Jurkat, Clone E6-1 (cell line): Measurements from ENCODE around the gene ZNF189. TPM values are rescaled to one million over a fixed set of nuclear protein-coding genes. Genes with fewer than 3 reads are reported as not detected.

Experiments
- DNase-seq: peaks from one replicate; pipeline ENCODE4 v3.0.0-alpha.2; 2011; ENCODE audit warnings: low read depth, low spot score
- H3K4me3 ChIP-seq: 2 replicates; pipeline ENCODE4 v1.5.1; 2011; ENCODE audit warnings: mild to moderate bottlenecking, low read length, control low read depth, moderate library complexity
- polyA plus RNA-seq: library from polyadenylated mRNA; unstranded; fragments of >200 nt; gene quantifications from one replicate; pipeline ENCODE4 v1.2.1, GENCODE V29; 2012; ENCODE audit warnings: missing spikeins; ENCODE audit not compliant: insufficient read length, insufficient read depth

Gene ZNF189
- polyA plus RNA-seq: 8.9 TPM

DNA sequence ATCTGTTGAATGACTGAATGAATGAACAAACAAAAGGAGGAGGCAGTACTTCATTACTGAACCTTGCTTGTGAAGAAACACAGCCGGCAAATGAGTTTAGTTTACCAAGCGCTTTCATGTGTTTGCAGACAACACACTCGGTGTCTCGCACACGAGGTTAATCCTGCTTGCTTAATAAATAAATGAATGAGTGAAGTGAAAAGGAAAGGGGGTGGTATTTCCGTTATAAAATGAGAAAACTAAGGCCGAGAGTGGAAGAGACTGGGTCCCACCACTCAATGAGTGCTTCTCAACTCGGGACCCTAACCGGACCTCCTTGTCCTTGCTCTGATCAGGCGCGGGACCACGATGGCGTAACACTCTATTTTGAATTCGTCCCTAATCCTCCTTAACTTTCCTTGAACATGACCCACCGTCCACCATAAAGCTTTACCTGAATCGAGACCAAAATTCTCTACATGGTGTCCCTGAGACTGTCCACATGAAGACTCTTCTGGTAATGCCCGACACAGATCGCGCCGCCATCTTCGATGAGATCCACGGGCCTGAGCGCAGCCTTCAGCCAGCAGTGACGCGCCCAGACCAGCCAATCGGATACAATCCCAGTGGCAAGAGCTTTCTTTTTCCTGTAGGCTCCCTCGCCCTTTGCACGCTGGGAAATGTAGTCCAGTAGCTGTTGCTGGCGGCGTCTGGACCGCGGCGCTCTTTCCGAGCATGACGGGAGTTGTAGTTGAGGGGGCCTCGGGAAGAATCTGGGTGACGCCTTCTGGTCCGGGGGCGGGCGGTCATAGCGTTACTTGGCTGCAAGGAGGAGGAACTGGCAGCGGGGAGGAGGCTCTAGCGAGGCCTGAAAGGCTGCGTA, at the start of gene ZNF189, which contains the start of gene MRPL50:
ZNF189 (plus strand) TSS at position 784 of the 862 bp plus-strand sequence. CDS start 306 bp downstream, outside the sequence.
MRPL50 (minus strand) TSS at position 551 of the 862 bp plus-strand sequence; CDS start at position 525, 26 bp downstream.
- peak; percentile 97 for DNase-seq
- H3K4me3 ChIP-seq: peak within 1 kb of the TSS; percentile 91

DNA sequence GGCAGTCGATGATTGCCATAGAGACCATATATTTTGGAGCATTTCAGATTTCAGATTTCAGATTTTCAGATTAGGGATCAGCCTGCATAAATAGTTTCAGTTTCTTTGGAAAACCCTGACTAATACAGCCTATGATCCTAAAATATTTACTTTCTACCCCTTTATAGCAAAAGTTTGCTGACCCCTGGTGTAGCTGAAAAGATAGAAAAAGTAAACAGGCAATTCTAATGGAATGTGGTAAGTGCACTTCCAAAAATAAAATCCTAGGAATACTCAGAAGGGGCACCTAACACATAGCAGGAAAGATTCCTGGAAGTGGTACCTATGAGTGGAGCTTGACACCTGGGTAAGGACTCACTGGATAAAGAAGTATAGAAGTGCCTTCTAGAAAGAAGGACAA, 48.4 kb upstream of the ZNF189 start:
- no peak overlapping the region for H3K4me3 ChIP-seq
- DNase-seq: no peak

DNA sequence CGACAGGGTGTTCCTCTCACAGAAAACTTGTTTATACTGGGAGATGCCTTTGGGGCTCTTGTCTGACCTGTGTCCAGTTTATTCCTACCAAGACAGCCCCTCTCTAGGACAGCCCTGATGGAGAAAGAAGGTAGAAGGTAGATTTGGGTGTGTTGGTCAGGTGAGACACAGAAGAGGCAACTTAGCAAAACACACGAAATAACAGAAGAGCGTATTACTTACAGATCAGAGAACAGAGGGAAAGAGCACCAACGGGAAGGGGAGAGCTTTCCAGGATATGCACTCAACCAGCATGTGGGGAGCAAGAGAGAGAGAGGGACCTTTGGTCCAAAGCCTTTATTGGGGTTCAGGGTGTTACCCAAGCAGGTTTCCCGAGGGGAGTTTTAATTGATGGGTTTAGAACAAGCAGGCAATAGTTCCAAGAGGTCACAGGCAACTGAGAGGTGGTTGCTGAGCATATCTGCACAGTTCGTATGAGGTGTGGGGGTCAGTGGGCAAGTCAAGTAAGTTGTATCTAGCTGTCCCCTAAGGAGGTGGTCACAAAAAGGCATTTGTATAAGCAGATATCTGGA, 45.7 kb upstream of the ZNF189 start:
- DNase-seq: no peak
- no peak overlapping the region for H3K4me3 ChIP-seq

DNA sequence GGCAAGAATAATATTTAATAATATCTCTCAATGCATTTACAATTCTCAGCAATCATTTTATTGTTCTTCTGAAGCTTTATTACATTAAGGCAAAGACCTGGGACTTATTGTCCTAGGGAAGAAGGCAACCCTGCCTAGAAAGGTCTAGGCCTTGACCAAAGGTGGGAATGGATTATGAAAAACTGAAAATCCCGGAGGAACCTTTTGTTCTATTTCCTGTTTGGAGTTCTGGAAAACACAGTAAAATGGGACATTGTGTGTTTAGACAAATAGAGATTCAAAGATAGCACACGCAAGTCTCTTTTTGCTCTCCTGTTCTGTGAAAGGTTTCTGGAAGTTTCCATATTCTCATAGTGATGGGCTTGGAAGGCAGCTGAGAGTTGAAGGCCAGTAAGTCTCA, 45.0 kb upstream of the ZNF189 start:
- no peak overlapping the region for H3K4me3 ChIP-seq
- DNase-seq: no peak

DNA sequence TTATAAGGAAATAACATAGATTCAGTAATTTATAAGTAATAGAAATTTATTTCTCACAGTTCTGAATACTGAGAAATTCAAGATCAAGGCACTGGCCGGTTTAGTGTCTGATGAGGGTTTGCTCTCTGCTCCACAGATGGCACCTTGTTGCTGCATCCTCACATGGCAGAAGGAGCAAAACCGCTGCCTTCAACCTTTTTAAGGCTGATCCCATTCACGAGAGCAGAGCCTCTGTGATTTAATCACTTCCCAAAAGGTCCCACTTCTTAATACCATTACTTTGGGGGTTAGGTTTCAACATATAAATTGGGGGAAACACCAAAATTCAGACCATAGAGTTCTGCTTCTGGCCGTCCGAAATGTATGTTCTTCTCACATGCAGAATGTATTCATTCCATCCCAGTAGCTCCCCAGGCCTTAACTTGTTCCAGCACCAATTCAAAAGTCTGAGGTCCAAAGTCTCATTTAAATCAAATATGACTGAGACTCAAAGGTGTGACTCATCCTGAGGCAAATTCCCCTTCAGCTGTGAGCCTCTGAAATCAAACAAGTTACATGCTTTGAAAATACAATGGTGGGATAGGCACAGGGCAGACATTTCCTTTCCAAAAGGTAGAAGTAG, 44.4 kb upstream of the ZNF189 start:
- DNase-seq: no peak
- H3K4me3 ChIP-seq: no peak overlapping the region

DNA sequence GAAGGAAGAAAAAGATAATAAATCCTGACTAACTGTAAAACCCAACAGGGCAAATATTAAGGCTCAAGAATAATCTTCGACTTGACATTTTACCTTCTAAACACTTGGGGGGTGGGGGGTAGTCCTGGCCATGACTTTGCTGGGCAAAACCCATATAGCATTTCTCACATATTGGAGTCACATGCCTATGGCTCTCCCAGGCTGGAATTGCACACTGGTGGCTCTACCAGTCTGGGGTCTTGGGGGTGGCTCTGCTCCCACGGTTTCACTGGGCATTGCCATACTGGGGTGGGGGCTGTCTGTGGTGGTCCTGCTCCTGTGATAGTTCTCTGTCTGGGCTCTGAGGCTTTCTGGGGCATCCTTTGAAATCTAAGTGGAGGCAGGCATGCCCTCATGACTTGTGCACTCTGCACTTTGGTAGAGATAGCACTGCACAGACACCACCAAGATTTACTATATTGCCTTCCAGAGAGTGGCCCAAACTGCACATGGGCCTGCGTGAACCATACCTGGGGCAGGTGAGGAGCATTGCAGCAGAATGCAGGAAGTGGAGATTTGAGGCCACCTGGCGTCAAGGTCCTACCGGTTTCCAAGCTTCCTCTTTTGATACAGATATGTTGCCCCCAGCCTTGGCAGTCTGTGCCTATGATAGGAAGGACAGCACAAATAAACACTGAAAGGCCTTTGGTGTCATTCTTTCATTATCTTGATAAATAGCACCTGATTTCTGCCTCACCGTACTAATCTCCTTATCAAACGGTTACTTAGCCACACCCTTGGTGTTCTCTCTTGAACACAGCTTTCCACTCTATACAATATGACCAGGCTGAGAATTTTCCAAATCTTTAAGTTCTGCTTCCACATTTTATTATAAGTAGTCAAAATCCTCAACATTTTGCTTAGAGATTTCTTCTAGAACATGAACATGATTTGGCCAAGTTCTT, 43.6 kb upstream of the ZNF189 start:
- no peak overlapping the region for H3K4me3 ChIP-seq
- no peak for DNase-seq

DNA sequence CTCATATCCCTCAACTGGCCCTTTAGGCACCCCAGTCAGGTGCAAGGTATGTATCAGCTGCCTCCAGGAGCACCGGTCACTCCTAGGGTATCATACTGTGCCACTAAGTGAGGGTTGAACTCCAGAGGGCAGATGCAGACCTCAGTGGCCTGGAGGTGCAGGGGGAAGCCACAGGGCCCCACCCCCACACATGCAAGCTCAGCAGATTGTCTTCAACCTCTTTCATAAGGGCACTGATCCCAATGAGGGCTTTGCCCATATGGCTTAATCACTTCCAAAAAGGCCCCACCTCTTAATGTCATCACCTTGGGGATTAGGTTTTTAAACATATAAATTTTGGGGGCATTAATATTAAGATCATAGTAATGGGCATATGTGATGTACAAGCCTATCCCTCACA, 42.0 kb upstream of the ZNF189 start:
- no peak for DNase-seq
- no peak overlapping the region for H3K4me3 ChIP-seq

DNA sequence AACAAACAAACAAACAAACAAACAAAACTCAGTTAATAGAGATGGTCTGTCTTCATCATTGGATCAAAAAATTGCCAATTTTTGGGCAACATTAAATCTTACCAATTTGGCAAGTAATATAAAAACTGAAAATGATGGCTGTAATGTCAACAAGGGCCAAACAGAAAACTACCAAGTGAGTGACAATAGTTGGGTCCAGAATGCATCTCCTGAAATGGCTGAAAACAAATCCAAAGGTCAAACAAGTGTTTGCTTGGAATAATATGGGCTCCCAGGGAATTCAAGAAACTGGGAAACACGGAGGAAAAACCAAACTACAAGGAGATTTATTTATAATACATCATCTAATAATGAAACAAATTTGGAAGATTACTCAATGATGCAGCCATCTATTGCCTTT, 39.0 kb upstream of the ZNF189 start:
- DNase-seq: no peak
- no peak overlapping the region for H3K4me3 ChIP-seq

DNA sequence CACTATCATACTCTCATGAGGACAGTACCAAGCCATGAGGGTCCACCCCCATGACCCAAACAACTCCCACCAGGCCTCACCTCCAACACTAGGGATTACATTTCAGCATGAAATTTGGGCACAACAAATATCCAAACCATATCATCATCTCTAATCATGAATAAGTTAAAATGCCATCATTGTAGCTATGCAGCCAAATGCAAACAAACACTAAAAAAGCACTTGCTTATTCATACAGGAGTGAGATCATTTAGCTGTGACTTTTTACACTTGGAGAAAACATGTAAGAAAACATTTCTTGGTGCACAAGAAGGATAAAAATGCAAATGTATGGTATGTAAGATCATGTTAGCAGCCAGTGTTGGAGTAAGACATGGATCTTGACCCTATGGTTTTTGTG, 38.0 kb upstream of the ZNF189 start:
- H3K4me3 ChIP-seq: no peak overlapping the region
- no peak for DNase-seq

DNA sequence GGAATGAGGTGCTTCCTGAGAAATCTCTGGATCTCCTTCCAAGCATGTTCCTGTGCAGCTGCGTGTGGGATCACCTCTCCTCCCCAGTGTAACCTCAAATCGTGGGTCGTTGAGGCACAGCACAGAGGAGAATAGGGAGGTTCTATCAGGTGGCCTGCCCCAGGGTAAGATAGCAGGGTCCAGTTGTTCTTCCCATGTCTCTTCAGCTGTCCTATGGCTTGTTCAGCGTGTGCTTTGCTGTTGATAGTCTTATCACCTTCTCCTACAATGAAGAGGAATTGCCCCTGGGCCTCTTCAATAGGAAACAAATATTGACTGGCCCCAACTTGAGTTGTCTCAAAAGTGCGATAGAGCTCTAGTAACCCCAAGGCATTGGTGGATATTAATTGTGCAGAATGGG, 36.2 kb upstream of the ZNF189 start:
- H3K4me3 ChIP-seq: no peak overlapping the region
- DNase-seq: no peak

DNA sequence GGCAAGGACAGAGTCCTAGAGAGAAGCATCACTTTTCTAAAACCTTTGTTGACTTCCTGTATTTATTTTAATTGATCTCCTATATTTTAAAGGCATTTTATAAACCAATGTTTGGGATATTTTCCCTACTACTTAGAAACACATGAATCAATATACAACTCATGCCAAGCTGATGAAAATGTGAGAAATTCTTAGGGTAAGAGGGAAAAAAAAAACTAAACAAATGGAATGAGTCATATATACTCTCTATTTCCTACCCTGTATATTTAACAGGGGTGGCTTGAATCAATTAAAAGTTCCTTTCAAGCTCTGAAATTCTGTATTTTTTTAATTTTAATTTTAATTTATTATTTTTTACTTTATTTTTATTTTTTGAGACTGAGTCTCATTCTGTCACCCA, 33.5 kb upstream of the ZNF189 start:
- H3K4me3 ChIP-seq: no peak overlapping the region
- no peak for DNase-seq

DNA sequence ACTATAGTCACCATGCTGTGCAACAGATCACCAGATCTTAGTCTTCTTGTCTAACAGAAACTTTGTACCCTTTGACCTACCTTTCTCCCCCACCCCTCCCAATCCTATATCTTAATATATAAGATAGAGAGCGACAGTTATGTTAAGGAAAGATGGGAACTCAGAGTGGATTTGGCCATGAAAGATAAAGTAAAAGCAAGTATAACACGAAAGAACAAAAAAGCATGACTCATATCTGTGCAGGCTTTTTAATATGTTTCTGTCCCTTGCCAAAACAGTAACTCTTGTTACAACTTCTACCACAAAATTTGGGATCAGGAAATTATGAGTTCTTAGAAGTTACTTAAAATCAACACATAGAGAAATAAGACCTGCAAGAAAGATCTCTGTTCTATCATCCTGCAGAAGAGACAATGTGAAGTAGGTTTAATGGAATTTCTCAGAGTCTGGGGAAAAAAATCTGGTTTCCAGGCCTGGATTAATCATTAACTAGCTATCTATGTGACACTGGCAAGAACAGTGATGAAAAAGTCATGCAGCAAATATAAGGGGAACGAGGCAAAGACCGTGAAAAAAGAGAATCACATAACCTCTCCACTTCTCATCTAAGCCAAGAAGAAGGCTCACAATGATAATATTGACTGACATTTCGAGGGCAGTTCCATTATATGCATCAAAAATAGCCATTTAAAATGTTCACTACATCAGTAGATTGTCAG, 32.5 kb upstream of the ZNF189 start:
- DNase-seq: no peak

DNA sequence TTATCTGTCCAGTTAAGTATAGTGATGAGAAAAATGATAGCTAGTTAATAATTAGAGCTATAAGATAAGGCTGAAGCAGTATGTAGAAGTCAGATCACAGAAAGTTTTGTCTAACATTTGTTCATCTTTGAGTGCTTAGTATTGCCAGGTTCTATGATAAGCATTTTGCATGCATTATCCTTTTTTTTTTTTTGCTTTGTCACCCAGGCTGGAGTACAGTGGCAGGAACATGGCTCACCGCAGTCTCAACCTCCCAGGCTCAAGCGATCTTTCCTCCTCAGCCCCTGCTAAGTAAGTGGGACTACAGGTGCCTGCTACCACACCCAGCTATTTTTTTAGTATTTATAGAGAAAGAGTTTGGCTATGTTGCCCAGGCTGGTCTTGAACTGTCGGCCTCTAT, 31.3 kb upstream of the ZNF189 start:
- DNase-seq: no peak
- no peak overlapping the region for H3K4me3 ChIP-seq

More for the DNA sequence above, 32.5 kb upstream of the ZNF189 start:
- no peak overlapping the region for H3K4me3 ChIP-seq

DNA sequence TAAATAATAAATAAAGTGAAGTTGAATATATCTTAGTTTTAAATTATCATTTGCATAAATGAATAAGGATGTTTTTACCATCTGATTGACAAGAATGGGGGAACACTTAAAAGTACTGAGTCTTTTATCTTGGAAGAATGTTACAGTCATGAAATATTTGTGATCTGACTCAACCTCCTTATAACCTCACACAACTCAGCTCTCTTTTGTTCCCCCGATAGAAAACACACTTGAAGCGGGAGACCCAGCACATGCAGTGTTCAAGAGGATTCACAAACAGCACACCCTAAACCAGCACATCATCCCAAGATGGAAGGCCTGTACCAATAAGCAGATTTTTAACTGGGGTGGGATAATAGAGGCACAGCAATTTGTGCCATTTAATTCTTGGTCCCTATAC, 29.4 kb upstream of the ZNF189 start:
- H3K4me3 ChIP-seq: no peak overlapping the region
- DNase-seq: no peak

DNA sequence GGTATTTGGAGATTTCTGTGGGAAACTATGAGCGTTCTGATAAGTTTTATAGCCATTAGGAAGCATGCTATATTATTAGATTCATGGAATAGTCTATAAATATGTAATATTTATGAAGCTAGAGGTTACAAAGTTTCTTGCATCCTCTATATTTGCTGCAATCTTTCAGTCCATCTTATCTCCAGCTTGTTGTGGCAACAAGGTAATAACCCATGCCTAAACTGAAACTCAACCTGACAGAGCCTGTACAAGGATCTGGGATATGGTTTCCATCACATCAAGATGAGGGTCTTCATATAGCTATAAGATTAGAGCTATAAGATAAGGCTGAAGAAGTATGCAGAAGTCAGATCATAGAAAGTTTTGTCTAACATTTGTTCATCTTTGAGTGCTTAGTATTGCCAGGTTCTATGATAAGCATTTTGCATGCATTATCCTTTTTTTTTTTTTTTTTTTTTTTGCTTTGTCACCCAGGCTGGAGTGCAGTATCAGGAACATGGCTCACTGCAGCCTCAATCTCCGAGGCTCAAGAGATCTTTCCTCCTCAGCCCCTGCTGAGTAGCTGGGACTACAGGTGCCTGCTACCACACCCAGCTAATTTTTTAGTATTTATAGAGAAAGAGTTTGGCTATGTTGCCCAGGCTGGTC, 28.6 kb upstream of the ZNF189 start:
- H3K4me3 ChIP-seq: no peak overlapping the region
- DNase-seq: no peak

DNA sequence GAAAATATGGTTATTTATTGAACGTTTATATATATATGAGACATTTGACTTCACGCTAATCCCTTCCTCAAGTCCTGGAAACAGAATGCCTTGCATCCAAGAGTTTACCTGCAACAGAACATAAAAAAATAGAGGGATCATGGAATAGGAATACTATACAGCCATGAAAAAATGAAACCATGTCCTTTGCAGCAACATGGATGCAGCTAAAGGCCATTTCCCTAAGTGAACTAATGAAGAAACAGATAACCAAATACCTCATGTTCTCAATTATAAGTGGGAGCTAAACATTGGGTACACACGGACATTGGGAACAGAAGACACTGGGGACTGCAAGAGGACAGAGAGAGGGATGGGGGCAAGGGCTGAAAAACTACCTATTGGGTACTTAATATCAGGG, 26.8 kb upstream of the ZNF189 start:
- no peak for DNase-seq
- H3K4me3 ChIP-seq: no peak overlapping the region

DNA sequence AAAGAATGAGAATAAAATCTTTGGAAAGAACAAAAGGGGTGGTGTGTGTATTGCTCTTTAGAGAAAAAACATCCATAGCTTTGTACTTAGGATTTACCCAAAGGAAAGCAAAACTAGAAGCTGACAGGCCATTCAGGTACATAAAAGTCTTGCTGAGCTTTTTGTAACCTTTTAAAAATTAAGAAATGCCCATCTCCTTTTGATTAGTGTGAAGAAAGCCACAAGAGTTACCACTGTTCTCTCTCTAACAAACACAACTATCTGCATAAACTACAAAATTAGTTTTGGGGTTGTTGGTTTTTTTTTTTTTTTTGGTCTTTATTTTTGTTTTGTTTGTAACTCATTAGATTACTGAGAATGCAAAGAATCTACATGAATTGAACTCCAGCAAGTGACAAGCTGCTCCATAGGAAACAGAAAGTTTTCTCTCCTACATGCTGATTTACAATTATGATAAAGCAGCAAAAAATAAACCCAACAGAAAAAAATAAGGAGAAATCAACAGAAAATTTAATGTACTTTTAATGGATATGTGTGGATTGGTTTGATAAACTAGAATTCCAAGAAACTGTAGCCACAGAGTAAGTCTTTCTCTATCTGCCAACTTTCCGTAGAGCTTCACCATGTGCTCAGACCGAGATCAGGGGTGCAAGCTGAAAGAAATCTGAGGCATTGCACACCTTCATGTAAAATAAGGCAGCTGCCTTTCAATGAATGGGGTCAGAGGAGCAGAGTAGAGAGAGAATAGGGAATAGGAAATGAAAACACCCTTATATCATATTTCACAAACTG, 26.1 kb upstream of the ZNF189 start:
- no peak overlapping the region for H3K4me3 ChIP-seq
- no peak for DNase-seq
